Lower leg skin (tissue), 3 donors: Measurements from ENCODE around the gene RAB11FIP4.

Experiments
- CTCF ChIP-seq, 3 donors: fragments of 450-650 bp; IDR thresholded peaks; one replicate each; pipeline ENCODE4 v1.5.1; 2016; ENCODE audit warnings: antibody characterized with exemption in 3 of 3, mild to moderate bottlenecking in 3 of 3, moderate library complexity in 2 of 3
- POLR2A ChIP-seq, 2 donors: fragments of 450-650 bp; IDR thresholded peaks; one replicate each; pipeline ENCODE4 v1.6.1; 2016 to 2017; ENCODE audit warnings: antibody characterized with exemption in 2 of 2, mild to moderate bottlenecking in 1 of 2, moderate library complexity in 1 of 2

GRCh38 chr17:31433811-31434726 is 42.6 kb downstream of the RAB11FIP4 start:
- no peak for TF ChIP-seq CTCF (IDR thresholded peaks at IDR 0.05)
- TF ChIP-seq POLR2A (IDR thresholded peaks at IDR 0.05): no peak
